ENCODE results near the gene HMGCLL1. TPM values are rescaled to one million over a fixed set of nuclear protein-coding genes. Genes with fewer than 3 reads are reported as not detected.

The HMGCLL1 gene
- total RNA-seq, 6 donors from 2014 or later = 0.98 to 4.3 (median 2.0) TPM

GRCh38 chr6:55568808-55569439, 10.1 kb downstream of the HMGCLL1 start:
- DNase-seq (no peak), ATAC-seq (ENCODE audit: low FRiP score in 2 of 2) (peak; percentile 46 to 72)
- Histone ChIP-seq H3K4me3 (no peak overlapping the region), H3K36me3 (no peaks in the 10 kb centered on the region), H3K27ac (peak overlapping the region in 1 of 4 donors; percentile 21), H3K27me3 (no peaks in the 10 kb centered on the region), H3K9me3 (no peaks in the 10 kb centered on the region), H3K4me1 (no peaks in the 10 kb centered on the region)
- WGBS, 2 donors = 50 to 61% methylated on average over 1 of the region's 1 CpG
- no peak for TF ChIP-seq POLR2AphosphoS5 (IDR thresholded peaks at IDR 0.05)
- no peak for TF ChIP-seq CTCF (IDR thresholded peaks at IDR 0.05)
- TF ChIP-seq EP300 (IDR thresholded peaks at IDR 0.05) = no peak
- TF ChIP-seq POLR2A (IDR thresholded peaks at IDR 0.05) = no peak

- Histone ChIP-seq H3K27ac (peak overlapping the region in 1 of 4 donors; percentile 18), H3K36me3 (no peaks in the 10 kb centered on the region), H3K27me3 (no peaks in the 10 kb centered on the region), H3K9me3 (no peaks in the 10 kb centered on the region), H3K4me3 (no peak overlapping the region), H3K4me1 (no peaks in the 10 kb centered on the region)
- no peak for TF ChIP-seq EP300 (IDR thresholded peaks at IDR 0.05)
- TF ChIP-seq POLR2AphosphoS5 (IDR thresholded peaks at IDR 0.05) = no peak
- TF ChIP-seq CTCF (IDR thresholded peaks at IDR 0.05) = no peak
- no peak for TF ChIP-seq POLR2A (IDR thresholded peaks at IDR 0.05)
- DNase-seq (no peak), ATAC-seq (ENCODE audit: low FRiP score in 2 of 2) (peak in 1 of 2 donors; percentile 49)
- WGBS, 2 donors = 39 to 53% methylated on average over 4 of the region's 4 CpGs
These were observed 11.4 kb downstream of the HMGCLL1 start for GRCh38 chr6:55567558-55567957.

- H3K4me3 ChIP-seq = no peak overlapping the region
- DNase-seq (no peak), ATAC-seq (ENCODE audit: low FRiP score in 2 of 2) (no peak)
- 77 to 78% methylated on average over 4 of the region's 4 CpGs for WGBS, 2 donors
- no peaks in the 10 kb centered on the region for H3K27me3 ChIP-seq
- no peaks in the 10 kb centered on the region for H3K4me1 ChIP-seq
- H3K9me3 ChIP-seq = no peaks in the 10 kb centered on the region
- TF ChIP-seq POLR2A (IDR thresholded peaks at IDR 0.05) (no peak), EP300 (IDR thresholded peaks at IDR 0.05) (no peak)
- H3K36me3 ChIP-seq = no peaks in the 10 kb centered on the region
- peak overlapping the region in 2 of 4 donors; percentile 11 to 14 for H3K27ac ChIP-seq
These were observed 12.8 kb downstream of the HMGCLL1 start for GRCh38 chr6:55566036-55566710.

- no peak for DNase-seq
- Histone ChIP-seq H3K4me1 (no peaks in the 10 kb centered on the region), H3K4me3 (no peak overlapping the region), H3K27ac (no peak overlapping the region), H3K27me3 (no peaks in the 10 kb centered on the region), H3K9me3 (no peaks in the 10 kb centered on the region), H3K36me3 (no peaks in the 10 kb centered on the region)
- TF ChIP-seq EP300 (IDR thresholded peaks at IDR 0.05) = no peak
- TF ChIP-seq CTCF (IDR thresholded peaks at IDR 0.05) = no peak
- no peak for TF ChIP-seq POLR2AphosphoS5 (IDR thresholded peaks at IDR 0.05)
- no peak for TF ChIP-seq POLR2A (IDR thresholded peaks at IDR 0.05)
- ATAC-seq (ENCODE audit: low FRiP score in 2 of 2) = no peak
- 83% methylated on average over 3 of the region's 3 CpGs for WGBS, 2 donors
These were observed 16.7 kb downstream of the HMGCLL1 start for GRCh38 chr6:55562318-55562717.

GRCh38 chr6:55560290-55560885, 18.6 kb downstream of the HMGCLL1 start:
- no peak overlapping the region for H3K27ac ChIP-seq
- no peak overlapping the region for H3K4me3 ChIP-seq
- DNase-seq = no peak
- H3K9me3 ChIP-seq = no peaks in the 10 kb centered on the region
- TF ChIP-seq POLR2A (IDR thresholded peaks at IDR 0.05) (no peak), EP300 (IDR thresholded peaks at IDR 0.05) (no peak)
- H3K36me3 ChIP-seq = no peaks in the 10 kb centered on the region
- no peak for ATAC-seq (ENCODE audit: low FRiP score in 2 of 2)
- H3K4me1 ChIP-seq = no peaks in the 10 kb centered on the region
- 79 to 84% methylated on average over 2 of the region's 2 CpGs for WGBS, 2 donors
- no peaks in the 10 kb centered on the region for H3K27me3 ChIP-seq
